Fibroblast of lung (primary cell): ENCODE measurements around the gene SPSB1. TPM values are rescaled to one million over a fixed set of nuclear protein-coding genes. Genes with fewer than 3 reads are reported as not detected.

ENCODE experiments used
- DNase-seq, 2 donors: peaks; one replicate each; pipeline versions ENCODE4 v3.0.0 to v3.0.0-alpha.2; 2010; ENCODE audit warnings: low read depth in 2 of 2
- H2AFZ ChIP-seq: 2 replicates; pipeline ENCODE4 v1.5.1; 2012; ENCODE audit warnings: low read length, control low read depth, inconsistent platforms
- H3K27ac ChIP-seq: 2 replicates; pipeline ENCODE4 v1.5.1; 2011; ENCODE audit warnings: low read length, control low read depth; ENCODE audit not compliant: insufficient read depth
- H3K27me3 ChIP-seq: 2 replicates; pipeline ENCODE4 v1.5.1; 2011; ENCODE audit warnings: mild to moderate bottlenecking, low read length; ENCODE audit not compliant: control insufficient read depth, insufficient read depth
- H3K36me3 ChIP-seq: 2 replicates; pipeline ENCODE4 v1.5.1; 2011; ENCODE audit warnings: low read length; ENCODE audit not compliant: control insufficient read depth, insufficient read depth
- H3K4me1 ChIP-seq: 2 replicates; pipeline ENCODE4 v1.5.1; 2011; ENCODE audit warnings: low read length; ENCODE audit not compliant: control insufficient read depth, insufficient read depth; ENCODE audit errors: extremely low read depth
- H3K4me2 ChIP-seq: 2 replicates; pipeline ENCODE4 v1.5.1; 2011; ENCODE audit warnings: low read length, control low read depth; ENCODE audit not compliant: insufficient read depth; ENCODE audit errors: extremely low read depth
- H3K4me3 ChIP-seq, 4 experiments: fragments of 200-600 bp in 1 of 4; sonication (generic) in 1 of 4; replicated peaks in 1 of 4; 2 replicates each; pipeline ENCODE4 v1.5.1; 2011 to 2016; ENCODE audit warnings: low read length in 4 of 4, low read depth in 3 of 4, mild to moderate bottlenecking in 3 of 4, control low read depth in 2 of 4, inconsistent platforms in 1 of 4, mixed read lengths in 1 of 4; ENCODE audit not compliant: insufficient read depth in 1 of 4; ENCODE audit errors: control extremely low read depth in 1 of 4
- H3K79me2 ChIP-seq: 2 replicates; pipeline ENCODE4 v1.5.1; 2012; ENCODE audit warnings: mild to moderate bottlenecking, low read length, inconsistent platforms; ENCODE audit not compliant: control insufficient read depth, insufficient read depth
- H3K9ac ChIP-seq: 2 replicates; pipeline ENCODE4 v1.5.1; 2011; ENCODE audit warnings: mild to moderate bottlenecking, low read length, control low read depth; ENCODE audit not compliant: insufficient read depth
- H3K9me3 ChIP-seq: 2 replicates; pipeline ENCODE4 v1.5.1; 2012; ENCODE audit warnings: low read depth, low read length; ENCODE audit not compliant: control insufficient read depth, insufficient read depth
- H4K20me1 ChIP-seq: 2 replicates; pipeline ENCODE4 v1.5.1; 2011; ENCODE audit warnings: low read length; ENCODE audit not compliant: control insufficient read depth, insufficient read depth; ENCODE audit errors: extremely low read depth
- EZH2 ChIP-seq: IDR thresholded peaks from 2 replicates; pipeline ENCODE4 v1.5.1; 2012; ENCODE audit warnings: low read length, control low read depth, mild to moderate bottlenecking; ENCODE audit errors: missing control alignments
- polyA plus RNA-seq, 2 donors: library from polyadenylated mRNA; depleted of rRNA in 1 of 2; stranded (reverse) in 1 of 2; unstranded in 1 of 2; fragments of >200 nt; gene quantifications; 2 replicates each; pipeline ENCODE4 v1.2.1, GENCODE V29; 2011 to 2012; ENCODE audit warnings: missing spikeins in 1 of 2
- total RNA-seq: library from RNA; depleted of rRNA; stranded (reverse); fragments of >200 nt; gene quantifications from 2 replicates; pipeline ENCODE4 v1.2.1, GENCODE V29; 2014
- TF ChIP-seq, protein P1 (sequence below), 2 donors: IDR thresholded peaks in 1 of 2; conservative IDR thresholded peaks in 1 of 2; 1 replicate in 1 of 2; 2 replicates in 1 of 2; pipeline ENCODE4 v1.5.1; 2011 to 2012; ENCODE audit warnings: low read length in 2 of 2, control low read depth in 1 of 2, inconsistent platforms in 1 of 2, low read depth in 1 of 2, mild to moderate bottlenecking in 1 of 2

SPSB1 gene
- total and polyA plus RNA-seq, 2 donors (not counting 1 experiment from before 2014, with no cell fraction given): 14.3 to 20.6 TPM

DNA sequence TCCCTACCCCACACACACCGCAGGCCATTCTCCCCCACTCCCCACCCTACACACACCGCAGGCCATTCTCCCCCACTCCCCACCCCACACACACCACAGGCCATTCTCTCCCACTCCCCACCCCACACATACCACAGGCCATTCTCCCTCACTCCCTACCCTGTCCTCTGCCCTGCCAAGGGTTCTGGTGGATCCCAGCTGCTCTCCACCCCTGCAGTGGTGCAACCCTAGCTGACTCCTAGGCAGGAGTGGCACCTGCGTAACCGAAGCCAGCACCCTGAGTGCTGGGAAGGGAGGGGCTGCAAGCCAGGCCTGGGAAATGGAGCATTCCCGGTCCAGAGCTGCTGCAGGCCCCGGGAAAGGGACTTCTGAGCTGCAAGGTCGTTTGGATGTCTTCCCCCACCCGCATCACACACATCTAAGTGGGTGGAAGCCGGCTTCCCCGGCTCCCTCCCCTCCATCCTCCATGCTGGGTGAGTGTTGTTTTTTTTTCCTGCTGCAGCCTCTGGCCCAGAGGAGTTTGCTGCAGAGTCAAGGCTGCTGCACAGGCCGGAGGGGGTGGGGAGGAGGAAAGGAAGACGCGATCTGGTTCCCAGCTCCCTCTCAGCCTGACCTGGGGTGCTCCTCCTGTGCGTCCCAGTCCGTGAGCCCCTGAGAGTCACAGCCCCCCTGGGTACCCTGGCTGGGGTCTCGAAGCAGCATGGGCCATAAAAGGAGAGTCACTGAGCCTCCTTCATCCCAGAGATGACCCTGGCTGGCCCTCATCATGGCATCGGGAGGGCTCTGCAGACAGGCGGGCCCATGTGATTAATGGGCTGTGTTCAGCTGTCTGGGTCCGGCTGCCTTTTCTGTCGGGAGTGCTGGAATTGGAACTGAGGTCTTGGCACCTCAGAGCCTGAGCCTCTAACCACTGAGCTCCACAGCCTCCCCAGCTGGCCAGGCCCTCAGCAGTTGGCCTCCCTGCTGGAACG, 42.0 kb upstream of the SPSB1 start:
- TF ChIP-seq, protein P1, sequence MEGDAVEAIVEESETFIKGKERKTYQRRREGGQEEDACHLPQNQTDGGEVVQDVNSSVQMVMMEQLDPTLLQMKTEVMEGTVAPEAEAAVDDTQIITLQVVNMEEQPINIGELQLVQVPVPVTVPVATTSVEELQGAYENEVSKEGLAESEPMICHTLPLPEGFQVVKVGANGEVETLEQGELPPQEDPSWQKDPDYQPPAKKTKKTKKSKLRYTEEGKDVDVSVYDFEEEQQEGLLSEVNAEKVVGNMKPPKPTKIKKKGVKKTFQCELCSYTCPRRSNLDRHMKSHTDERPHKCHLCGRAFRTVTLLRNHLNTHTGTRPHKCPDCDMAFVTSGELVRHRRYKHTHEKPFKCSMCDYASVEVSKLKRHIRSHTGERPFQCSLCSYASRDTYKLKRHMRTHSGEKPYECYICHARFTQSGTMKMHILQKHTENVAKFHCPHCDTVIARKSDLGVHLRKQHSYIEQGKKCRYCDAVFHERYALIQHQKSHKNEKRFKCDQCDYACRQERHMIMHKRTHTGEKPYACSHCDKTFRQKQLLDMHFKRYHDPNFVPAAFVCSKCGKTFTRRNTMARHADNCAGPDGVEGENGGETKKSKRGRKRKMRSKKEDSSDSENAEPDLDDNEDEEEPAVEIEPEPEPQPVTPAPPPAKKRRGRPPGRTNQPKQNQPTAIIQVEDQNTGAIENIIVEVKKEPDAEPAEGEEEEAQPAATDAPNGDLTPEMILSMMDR (conservative IDR thresholded peaks at IDR 0.05 in 1 of 2, IDR thresholded peaks at IDR 0.05 in 1 of 2; ENCODE audit: low read depth in 1 of 2, low read length in 2 of 2): no peak
- TF ChIP-seq EZH2: no peak
- H3K4me1 ChIP-seq: no peaks in the 10 kb centered on the region
- no peak overlapping the region for H3K9ac ChIP-seq
- peaks cover 2% of the 10 kb centered on the region for H3K36me3 ChIP-seq
- H4K20me1 ChIP-seq: no peaks in the 10 kb centered on the region
- H3K4me2 ChIP-seq: no peak overlapping the region
- DNase-seq: no peak
- H3K27me3 ChIP-seq: no peaks in the 10 kb centered on the region
- no peak overlapping the region for H3K4me3 ChIP-seq
- no peaks in the 10 kb centered on the region for H3K9me3 ChIP-seq
- H2AFZ ChIP-seq: no peak overlapping the region
- H3K27ac ChIP-seq: no peak overlapping the region
- no peaks in the 10 kb centered on the region for H3K79me2 ChIP-seq

DNA sequence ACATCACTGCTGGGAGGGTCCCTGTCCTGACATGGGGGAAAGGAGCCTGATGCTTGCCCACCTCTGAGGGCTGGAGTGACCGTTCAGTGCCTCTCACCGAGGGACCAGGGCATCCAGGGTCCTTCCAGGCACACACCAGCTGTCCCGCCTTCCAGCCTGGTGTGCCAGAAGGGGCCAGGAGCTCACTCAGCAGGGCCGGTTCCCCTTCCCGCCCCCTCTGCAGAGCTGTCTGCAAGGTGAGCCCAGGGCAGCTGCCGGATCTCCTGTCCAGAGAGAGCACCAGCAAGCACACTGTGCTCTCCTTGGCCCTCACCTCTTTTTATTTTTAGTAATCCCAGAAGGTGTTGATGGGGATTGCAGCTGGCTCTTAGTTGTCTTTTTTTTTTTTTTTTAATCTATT, 41.2 kb upstream of the SPSB1 start:
- Histone ChIP-seq H3K4me2 (no peak overlapping the region), H3K9me3 (no peaks in the 10 kb centered on the region)
- no peak for TF ChIP-seq EZH2
- TF ChIP-seq, protein P1 (conservative IDR thresholded peaks at IDR 0.05 in 1 of 2, IDR thresholded peaks at IDR 0.05 in 1 of 2; ENCODE audit: low read depth in 1 of 2, low read length in 2 of 2): no peak

DNA sequence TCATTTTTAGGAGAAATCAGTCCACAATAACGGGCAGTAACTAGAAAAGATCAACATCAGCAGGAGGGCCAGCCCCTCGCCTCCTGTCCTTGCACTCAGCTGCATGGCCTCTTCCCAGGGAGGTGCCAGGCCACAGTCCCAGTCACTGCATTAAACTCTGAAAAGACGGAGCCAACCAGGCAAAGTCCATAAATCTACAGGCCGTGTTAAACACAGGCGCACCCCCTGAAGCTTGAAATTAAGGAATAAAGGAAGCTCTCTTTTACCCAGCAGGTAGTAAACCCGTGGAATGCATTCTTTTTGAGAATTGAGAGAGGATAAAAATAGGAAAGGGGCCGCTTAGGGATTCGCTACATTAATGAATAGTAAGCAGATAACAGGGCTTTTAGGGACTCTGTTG, 39.7 kb upstream of the SPSB1 start:
- no peak overlapping the region for H3K4me3 ChIP-seq
- no peak overlapping the region for H3K4me2 ChIP-seq
- H3K9ac ChIP-seq: no peak overlapping the region
- H3K36me3 ChIP-seq: peaks cover 2% of the 10 kb centered on the region
- H4K20me1 ChIP-seq: no peaks in the 10 kb centered on the region
- no peak for DNase-seq
- no peaks in the 10 kb centered on the region for H3K79me2 ChIP-seq
- no peak overlapping the region for H2AFZ ChIP-seq
- TF ChIP-seq, protein P1 (conservative IDR thresholded peaks at IDR 0.05 in 1 of 2, IDR thresholded peaks at IDR 0.05 in 1 of 2; ENCODE audit: low read depth in 1 of 2, low read length in 2 of 2): no peak
- TF ChIP-seq EZH2: no peak
- H3K4me1 ChIP-seq: no peaks in the 10 kb centered on the region
- no peaks in the 10 kb centered on the region for H3K27me3 ChIP-seq
- no peaks in the 10 kb centered on the region for H3K9me3 ChIP-seq
- H3K27ac ChIP-seq: no peak overlapping the region

More for the DNA sequence above, 41.2 kb upstream of the SPSB1 start:
- Histone ChIP-seq H3K4me3 (no peak overlapping the region), H3K9ac (no peak overlapping the region), H3K4me1 (no peaks in the 10 kb centered on the region), H2AFZ (no peak overlapping the region), H3K27ac (no peak overlapping the region), H3K36me3 (peaks cover 2% of the 10 kb centered on the region), H3K79me2 (no peaks in the 10 kb centered on the region), H3K27me3 (no peaks in the 10 kb centered on the region), H4K20me1 (no peaks in the 10 kb centered on the region)
- DNase-seq: no peak
